ENCODE data around the gene NDRG2. TPM values are rescaled to one million over a fixed set of nuclear protein-coding genes. Genes with fewer than 3 reads are reported as not detected.

NDRG2 gene
- total and polyA plus RNA-seq, 9 of the 15 experiments (the other 6 are each of a cell fraction or from before 2014, with no cell fraction given): 10.1 to 105 (median 41.0) TPM

DNA sequence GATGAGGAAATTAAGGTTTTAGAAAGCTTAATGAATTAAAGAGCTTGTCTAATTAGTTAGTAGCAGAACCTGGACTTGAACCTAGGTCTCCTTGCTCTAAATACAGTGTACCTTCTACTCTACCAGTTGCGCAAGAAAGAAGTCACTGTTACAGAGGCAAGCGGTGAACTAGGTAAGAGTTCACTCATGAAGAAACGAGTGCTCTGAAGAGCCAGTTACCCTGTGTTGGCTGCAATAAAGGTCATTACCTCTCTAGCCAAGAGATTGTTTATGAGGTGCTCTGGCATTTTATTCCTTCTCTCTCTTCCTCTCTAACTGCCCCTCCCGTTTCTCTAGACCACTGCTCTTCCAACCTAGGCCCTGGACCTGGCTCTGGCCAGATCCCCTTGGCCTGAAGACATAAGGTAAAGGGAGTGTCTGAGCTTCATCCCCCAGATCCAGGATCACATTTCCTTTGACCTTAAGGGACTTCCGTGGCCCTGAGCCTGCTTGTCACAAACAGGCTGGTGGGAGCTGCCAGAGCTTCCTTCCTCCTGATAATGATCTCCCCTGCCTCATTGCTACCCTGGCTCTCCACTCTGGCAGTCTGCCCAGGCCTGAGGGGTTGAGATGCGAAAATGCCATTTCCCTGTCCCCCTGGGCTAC, 19.2 kb upstream of the NDRG2 start (continued):
- no peak for TF ChIP-seq EWSR1 (IDR thresholded peaks at IDR 0.05; ENCODE audit: borderline replicate concordance, low read depth, partially characterized antibody)
- TF ChIP-seq SMARCA4 (IDR thresholded peaks at IDR 0.05): peak; percentile 49
- TF ChIP-seq NR2C2 (CRISPR knock-in tag; IDR thresholded peaks at IDR 0.05): no peak
- peak; percentile 80 for TF ChIP-seq NR2C2 (tag; IDR thresholded peaks at IDR 0.05)
- TF ChIP-seq U2AF1 (optimal IDR thresholded peaks at IDR 0.05; ENCODE audit: low read depth, low read length): no peak
- no peak for TF ChIP-seq RBFOX2 (IDR thresholded peaks at IDR 0.05; ENCODE audit: low read depth, low read length)
- TF ChIP-seq, protein P1, sequence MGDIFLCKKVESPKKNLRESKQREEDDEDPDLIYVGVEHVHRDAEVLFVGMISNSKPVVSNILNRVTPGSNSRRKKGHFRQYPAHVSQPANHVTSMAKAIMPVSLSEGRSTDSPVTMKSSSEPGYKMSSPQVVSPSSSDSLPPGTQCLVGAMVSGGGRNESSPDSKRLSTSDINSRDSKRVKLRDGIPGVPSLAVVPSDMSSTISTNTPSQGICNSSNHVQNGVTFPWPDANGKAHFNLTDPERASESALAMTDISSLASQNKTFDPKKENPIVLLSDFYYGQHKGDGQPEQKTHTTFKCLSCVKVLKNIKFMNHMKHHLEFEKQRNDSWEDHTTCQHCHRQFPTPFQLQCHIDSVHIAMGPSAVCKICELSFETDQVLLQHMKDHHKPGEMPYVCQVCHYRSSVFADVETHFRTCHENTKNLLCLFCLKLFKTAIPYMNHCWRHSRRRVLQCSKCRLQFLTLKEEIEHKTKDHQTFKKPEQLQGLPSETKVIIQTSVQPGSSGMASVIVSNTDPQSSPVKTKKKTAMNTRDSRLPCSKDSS (IDR thresholded peaks at IDR 0.05; ENCODE audit: low read depth, partially characterized antibody): no peak
- TF ChIP-seq, protein P2, sequence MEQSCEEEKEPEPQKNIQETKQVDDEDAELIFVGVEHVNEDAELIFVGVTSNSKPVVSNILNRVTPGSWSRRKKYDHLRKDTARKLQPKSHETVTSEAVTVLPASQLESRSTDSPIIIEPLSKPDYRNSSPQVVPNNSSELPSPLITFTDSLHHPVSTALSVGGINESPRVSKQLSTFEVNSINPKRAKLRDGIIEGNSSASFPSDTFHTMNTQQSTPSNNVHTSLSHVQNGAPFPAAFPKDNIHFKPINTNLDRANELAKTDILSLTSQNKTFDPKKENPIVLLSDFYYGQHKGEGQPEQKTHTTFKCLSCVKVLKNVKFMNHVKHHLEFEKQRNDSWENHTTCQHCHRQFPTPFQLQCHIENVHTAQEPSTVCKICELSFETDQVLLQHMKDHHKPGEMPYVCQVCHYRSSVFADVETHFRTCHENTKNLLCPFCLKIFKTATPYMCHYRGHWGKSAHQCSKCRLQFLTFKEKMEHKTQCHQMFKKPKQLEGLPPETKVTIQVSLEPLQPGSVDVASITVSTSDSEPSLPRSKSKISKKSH (CRISPR knock-in tag; IDR thresholded peaks at IDR 0.05): no peak
- no peak for TF ChIP-seq BDP1 (IDR thresholded peaks at IDR 0.05; ENCODE audit: insufficient read depth, insufficient read length)
- no peak for TF ChIP-seq SLC30A9 (CRISPR knock-in tag; IDR thresholded peaks at IDR 0.05)
- TF ChIP-seq GABPA (tag; conservative IDR thresholded peaks at IDR 0.05; ENCODE audit: low read depth): peak; percentile 44
- peak; percentile 44; the same call in 1 of the 2 replicates for TF ChIP-seq ESRRA (IDR thresholded peaks at IDR 0.05; ENCODE audit: borderline replicate concordance, low read depth)
- TF ChIP-seq ETV1 (tag; conservative IDR thresholded peaks at IDR 0.05; ENCODE audit: low read depth): peak; percentile 96
- peak; percentile 60; the same call in 1 of the 2 replicates for TF ChIP-seq MTA3 (IDR thresholded peaks at IDR 0.05; ENCODE audit: borderline replicate concordance)
- TF ChIP-seq TAF1 (IDR thresholded peaks at IDR 0.05; ENCODE audit: control insufficient read depth, extremely low read depth, insufficient read depth, low read length, severe bottlenecking): no peak
- peak; percentile 23 for TF ChIP-seq RBBP5 (IDR thresholded peaks at IDR 0.05; ENCODE audit: borderline replicate concordance, insufficient read depth, low read length, poor library complexity, severe bottlenecking)
- TF ChIP-seq ARID1B (IDR thresholded peaks at IDR 0.05): peak; percentile 70
- peak; percentile 37; the same call in 1 of the 2 replicates for TF ChIP-seq GATA2 (CRISPR knock-in tag; IDR thresholded peaks at IDR 0.05)
- TF ChIP-seq, protein P3, sequence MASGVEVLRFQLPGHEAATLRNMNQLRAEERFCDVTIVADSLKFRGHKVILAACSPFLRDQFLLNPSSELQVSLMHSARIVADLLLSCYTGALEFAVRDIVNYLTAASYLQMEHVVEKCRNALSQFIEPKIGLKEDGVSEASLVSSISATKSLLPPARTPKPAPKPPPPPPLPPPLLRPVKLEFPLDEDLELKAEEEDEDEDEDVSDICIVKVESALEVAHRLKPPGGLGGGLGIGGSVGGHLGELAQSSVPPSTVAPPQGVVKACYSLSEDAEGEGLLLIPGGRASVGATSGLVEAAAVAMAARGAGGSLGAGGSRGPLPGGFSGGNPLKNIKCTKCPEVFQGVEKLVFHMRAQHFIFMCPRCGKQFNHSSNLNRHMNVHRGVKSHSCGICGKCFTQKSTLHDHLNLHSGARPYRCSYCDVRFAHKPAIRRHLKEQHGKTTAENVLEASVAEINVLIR (CRISPR knock-in tag; IDR thresholded peaks at IDR 0.05): no peak
- TF ChIP-seq HNRNPLL (IDR thresholded peaks at IDR 0.05; ENCODE audit: low read depth, low read length, poor library complexity, severe bottlenecking): no peak
- no peak for TF ChIP-seq ATF1 (CRISPR knock-in tag; IDR thresholded peaks at IDR 0.05)
- 0 out of 2 replicates have a peak, but pooled peaks have one; percentile 19 for TF ChIP-seq ATF1 (tag; IDR thresholded peaks at IDR 0.05)
- TF ChIP-seq, protein P4, sequence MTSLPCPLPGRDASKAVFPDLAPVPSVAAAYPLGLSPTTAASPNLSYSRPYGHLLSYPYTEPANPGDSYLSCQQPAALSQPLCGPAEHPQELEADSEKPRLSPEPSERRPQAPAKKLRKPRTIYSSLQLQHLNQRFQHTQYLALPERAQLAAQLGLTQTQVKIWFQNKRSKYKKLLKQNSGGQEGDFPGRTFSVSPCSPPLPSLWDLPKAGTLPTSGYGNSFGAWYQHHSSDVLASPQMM (CRISPR knock-in tag; IDR thresholded peaks at IDR 0.05): no peak
- TF ChIP-seq ZNF589 (CRISPR knock-in tag; IDR thresholded peaks at IDR 0.05; ENCODE audit: low read depth): no peak
- no peak for TF ChIP-seq ZFPM2 (CRISPR knock-in tag; IDR thresholded peaks at IDR 0.05)

All from K562 (cell line).